HG03103 (cell line): Measurements from ENCODE around the gene CRMP1.

Experiments used
- ATAC-seq: cut with Tn5 transposase; IDR thresholded peaks from one replicate; pipeline ENCODE4 v1.9.1; 2021; ENCODE audit warnings: low read depth; ENCODE audit not compliant: unreplicated experiment

CRMP1 gene

GRCh38 chr4:5893004-5893580, at the start of gene CRMP1:
TSS of gene CRMP1 (minus strand) at chr4:5893086. CDS start at chr4:5892969, 117 bp downstream.
- no peak for ATAC-seq

GRCh38 chr4:5941601-5942000, 48.7 kb upstream of the CRMP1 start:
- ATAC-seq, result no peak

- no peak for ATAC-seq
Observed at GRCh38 chr4:5940470-5941203, 47.8 kb upstream of the CRMP1 start.

DNA sequence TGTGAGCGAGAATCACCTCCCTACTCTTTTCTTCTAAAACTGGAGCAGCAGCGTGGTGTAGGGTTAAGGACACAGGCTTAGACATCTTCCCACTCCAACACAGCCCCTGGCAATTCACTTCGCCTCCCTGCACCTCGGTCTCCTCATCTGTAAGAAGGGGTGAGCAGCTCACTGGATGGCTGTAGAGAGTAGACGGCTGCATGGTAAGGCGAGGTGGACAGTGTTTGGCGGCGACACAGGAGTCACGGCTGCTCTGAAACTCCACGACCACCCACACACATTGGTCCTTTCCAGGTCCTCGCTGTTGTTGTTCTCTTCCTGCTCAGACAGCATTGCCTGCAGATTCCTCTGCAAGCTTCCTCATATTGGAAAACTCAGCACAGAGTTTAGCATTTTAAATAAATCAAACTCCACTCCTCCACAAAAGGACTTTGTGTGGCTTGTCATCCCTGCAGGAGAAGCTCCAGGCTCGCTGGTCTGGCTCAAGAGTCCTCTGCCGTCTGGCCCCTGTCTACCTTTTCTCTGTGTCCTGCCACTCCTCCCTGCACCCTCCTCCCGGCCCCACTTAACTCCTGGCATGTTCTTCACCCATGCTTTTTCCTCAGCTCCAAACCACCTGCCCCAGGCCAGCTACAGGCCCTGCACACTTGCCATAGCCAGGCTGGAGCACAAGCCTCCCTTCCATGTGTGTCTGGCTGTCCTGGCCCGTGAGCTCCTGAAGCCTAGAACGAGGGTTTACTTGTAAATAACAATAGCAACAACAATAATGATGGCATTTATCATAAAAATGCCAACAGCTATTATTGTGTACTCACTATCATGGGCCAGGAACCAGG, 41.3 kb upstream of the CRMP1 start:
- no peak for ATAC-seq

DNA sequence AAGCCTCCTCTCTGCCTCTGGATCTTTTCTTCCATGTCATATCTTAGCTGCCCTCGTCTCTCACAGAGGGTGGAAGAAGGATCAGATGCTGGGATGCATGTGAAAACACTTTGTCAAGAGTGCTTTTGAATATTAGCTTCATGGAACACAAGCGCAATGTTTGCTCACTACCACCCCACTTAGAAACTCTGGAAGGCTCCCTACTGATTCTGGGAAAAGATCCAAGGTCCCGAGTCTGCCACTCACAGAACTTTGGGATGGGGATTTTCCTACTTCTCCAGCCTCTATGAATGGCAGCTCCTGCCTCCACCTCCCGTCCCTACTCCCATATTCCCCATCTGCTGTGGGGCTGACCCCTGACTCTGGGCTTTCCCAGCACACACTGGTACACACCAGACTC, 40.2 kb upstream of the CRMP1 start:
- ATAC-seq, result no peak

GRCh38 chr4:5932035-5932568, 39.2 kb upstream of the CRMP1 start:
- no peak for ATAC-seq

GRCh38 chr4:5931526-5931925, 38.6 kb upstream of the CRMP1 start:
- ATAC-seq, result no peak

GRCh38 chr4:5930876-5931275, 38.0 kb upstream of the CRMP1 start:
- ATAC-seq, result no peak

DNA sequence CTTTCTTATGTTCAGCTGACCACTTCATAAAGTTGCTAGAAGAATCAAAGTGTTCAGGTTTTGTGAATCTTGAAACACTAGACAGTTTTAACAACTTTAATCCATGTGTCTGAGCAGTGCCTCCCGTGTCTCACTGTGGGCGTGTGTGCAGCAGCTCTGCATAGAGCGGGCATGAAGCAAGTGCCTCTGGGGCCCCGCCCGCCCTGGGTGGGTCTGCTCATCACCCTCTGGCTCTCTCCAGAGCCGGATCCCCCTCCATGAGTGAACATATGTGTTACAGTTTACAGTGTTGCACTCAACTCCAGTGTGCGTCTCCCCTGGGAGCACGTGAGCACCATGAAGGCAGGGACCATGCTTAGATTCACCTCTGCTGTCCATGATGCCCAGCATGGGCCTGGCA, 37.6 kb upstream of the CRMP1 start:
- ATAC-seq, result no peak

- no peak for ATAC-seq
Observed at GRCh38 chr4:5928844-5929420, 36.0 kb upstream of the CRMP1 start.

DNA sequence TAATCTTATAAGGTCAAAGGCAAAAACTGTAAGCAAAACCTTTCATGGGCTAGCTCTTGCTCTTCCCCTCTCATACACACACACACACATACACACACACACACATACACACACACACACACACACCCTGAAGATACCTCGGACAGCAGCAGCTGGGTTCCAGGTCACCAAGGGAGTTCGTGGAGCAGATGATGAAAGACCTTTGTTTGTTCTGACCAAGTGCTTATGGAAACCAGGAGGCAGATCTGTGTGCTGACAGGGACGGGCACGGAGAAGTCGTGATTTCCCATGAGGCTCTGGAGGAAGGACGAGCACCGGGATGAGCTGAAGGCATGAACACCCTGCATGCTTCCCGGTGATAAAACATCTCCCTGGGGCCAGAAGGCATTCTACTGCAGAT, 35.4 kb upstream of the CRMP1 start:
- ATAC-seq, result no peak

DNA sequence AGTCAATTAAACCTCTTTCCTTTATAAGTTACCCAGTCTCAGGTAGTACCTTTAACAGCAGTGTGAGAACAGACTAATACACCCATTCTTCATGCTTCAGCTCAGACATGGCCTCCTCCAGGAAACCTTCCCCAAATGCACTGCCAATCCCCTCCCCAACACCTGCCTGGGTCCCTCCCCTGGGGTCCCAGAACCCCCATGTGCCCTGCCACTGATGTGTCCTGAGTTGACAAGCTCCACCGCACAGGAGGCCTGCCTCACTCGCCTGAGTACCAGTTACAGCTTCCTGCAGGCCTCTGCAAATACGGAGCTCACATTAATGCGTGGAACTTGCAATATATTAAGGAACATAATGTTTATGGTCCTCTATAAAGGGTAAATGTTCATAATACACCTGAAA, 34.9 kb upstream of the CRMP1 start:
- no peak for ATAC-seq

DNA sequence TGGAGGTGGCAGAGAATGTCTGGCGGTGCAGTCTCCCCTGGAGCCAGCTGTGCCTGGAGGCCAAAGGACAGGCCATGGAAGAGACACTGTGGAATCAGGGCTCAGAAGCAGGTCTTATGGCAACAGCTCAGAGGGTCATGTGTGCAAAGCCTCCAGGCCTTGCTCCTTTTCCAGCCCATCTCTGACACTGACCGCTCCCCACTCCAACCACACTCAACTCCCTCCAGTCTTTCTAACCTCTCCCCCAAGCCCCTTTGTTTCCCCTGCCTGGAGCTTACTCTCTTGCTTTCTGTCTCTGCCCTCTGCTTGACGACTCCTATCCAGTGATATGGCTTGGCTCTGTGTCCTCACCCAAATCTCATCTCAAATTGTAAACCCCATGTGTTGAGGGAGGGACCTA, 34.2 kb upstream of the CRMP1 start:
- no peak for ATAC-seq

DNA sequence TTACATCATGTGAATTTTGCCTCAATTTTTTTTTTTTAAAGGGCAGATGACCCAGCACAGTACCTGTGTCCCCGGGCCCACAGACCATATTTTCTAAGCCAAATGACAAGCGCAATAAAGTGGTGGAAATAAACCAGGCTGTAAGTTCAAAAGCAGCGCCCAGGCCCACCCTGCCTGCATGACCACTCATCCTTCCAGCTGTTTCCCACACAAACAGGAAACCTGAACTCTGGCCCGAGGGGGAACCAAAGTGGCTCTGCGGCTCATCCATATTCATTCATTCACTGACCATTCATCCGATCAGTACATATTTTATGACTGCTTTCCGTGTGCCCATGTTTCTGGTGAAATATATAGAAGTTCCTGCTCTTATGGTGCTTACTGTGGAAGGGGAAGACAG, 33.7 kb upstream of the CRMP1 start:
- no peak for ATAC-seq

- ATAC-seq, result no peak
Observed at GRCh38 chr4:5925419-5926200, 32.7 kb upstream of the CRMP1 start.

DNA sequence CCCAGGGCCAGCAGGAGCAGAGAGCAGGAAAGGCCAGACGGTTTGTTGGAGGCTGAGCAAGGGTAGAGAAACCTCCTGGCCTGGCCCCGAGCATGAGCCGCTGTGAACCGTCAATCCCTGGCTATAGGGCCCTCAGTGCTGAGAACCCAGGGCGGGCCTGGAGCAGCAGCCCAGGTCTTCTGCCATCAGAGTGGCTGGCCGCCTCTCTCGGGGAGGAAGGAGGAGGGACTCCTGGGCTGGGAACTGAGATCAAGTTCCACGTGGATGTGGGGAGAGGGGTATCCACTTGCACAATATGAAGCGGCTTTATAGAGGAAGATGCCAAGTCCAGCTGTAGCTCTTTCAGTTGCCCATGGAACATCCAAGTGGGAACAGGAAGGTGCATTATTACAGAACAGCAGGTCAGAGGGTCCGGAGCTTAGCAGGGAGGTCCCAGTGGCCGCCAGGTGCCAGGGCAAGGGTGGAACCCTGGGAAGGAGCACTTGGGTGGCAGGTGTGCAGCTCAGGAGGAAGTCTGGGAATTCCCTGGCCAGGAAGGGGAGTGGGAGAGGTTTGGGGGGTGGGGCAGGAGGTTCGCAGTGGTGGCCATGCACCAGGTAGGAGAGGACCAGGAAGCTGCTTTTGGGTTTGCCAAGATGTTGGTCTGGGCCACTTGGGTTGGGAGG, 31.7 kb upstream of the CRMP1 start:
- no peak for ATAC-seq

DNA sequence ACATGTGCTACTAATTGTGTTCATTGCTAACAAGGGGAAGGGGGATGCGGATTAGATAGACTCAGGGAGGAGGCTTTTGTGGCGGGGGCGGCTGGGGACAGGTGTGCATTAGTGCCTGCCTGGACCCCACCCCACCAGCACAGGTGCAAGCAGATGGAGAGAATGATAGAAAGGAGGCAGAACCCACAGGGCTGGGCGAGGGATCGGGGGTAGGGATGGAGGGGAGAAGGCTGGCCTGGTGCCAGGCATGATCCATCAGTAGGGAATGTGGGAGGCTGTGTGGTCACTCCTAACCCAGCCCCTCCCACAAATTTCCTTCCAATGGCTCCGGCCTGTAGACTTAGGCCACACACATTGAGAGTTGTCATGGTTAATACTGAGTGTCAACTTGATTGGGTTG, 30.5 kb upstream of the CRMP1 start:
- ATAC-seq, result no peak

- no peak for ATAC-seq
Observed at GRCh38 chr4:5922556-5922955, 29.7 kb upstream of the CRMP1 start.

DNA sequence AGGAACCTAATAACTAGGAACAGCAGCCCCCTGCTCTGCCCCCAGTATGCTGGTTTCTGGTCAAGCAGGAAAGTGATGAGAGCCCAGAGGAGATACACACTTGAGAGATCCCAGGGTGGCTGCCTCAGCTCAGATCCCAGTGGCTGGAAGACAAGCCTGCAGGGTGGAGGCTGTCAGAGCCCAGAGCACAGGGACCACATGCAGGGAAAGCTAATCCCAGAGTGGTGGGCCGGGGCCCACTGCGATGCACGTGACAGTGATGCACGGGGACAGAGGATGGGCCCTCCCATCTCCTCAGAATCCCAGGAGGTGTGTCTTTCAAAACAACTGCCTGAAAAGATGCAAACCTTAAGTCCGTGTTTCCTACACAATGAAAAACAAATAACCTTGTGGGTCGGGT, 29.1 kb upstream of the CRMP1 start:
- ATAC-seq, result no peak
